K562 treated with DMSO at 1 percent for 48 hours (cell line): ENCODE data around the gene PCNA. TPM values are rescaled to one million over a fixed set of nuclear protein-coding genes. Genes with fewer than 3 reads are reported as not detected.

Experiments used
- total RNA-seq: library from RNA; unstranded; fragments of 300-600 nt; gene quantifications from 2 replicates; pipeline ENCODE4 v1.2.3, GENCODE V29; 2022; ENCODE audit warnings: low replicate concordance; ENCODE audit errors: extremely low read depth

PCNA gene
- total RNA-seq, result not detected in 2 replicates

GRCh38 chr20:5119435-5120184 lies at the start of gene PCNA:
TSS of gene PCNA (minus strand) at chr20:5119958. CDS start at chr20:5119798, 160 bp downstream.

GRCh38 chr20:5126512-5127203 lies 6.9 kb upstream of the PCNA start, which contains the start of gene CDS2:
TSS of gene CDS2 (plus strand) at chr20:5127008. CDS start at chr20:5127093, 85 bp downstream.

Other genes starting within 250 kb of the PCNA start
- gene SLC23A2, start 118.4 kb downstream of the PCNA start, total RNA-seq, result not detected in 2 replicates
- gene TMEM230, start 6.9 kb downstream of the PCNA start, total RNA-seq, result not detected in 2 replicates
- gene CDS2, start 7.0 kb upstream of the PCNA start, total RNA-seq, result not detected in 2 replicates
- gene PROKR2, start 197.0 kb upstream of the PCNA start, total RNA-seq, result not detected in 2 replicates